NCI-H2029 (cell line): ENCODE results near the gene KDM5D.

Experiments
- DNase-seq: peaks from one replicate; lab custom pipeline; 2025; lab: John Stamatoyannopoulos, UW

The KDM5D gene

GRCh38 chrY:19744381-19745378 is at the start of gene KDM5D:
TSS of gene KDM5D (minus strand) at chrY:19744726. CDS start at chrY:19744534, 192 bp downstream.
- no peak for DNase-seq

DNA sequence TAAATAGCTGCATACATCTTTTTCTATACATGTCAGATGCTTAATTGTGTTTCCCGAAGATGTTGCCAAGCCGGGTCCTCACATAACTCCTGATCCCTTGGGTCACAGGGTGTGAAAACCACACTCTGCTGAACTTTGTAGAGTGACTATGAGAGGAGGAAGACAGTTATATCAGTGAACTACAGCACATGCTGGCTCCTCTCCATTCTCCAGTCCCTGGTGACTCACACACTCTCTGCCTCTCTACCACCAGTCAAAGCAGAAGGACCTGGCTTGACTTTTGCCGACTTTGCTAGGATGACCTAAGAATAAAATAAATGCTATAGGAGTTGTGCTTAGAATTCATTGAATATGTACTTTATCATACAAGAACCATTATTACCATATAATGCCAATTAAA is 23.8 kb upstream of the KDM5D start:
- DNase-seq, result no peak

DNA sequence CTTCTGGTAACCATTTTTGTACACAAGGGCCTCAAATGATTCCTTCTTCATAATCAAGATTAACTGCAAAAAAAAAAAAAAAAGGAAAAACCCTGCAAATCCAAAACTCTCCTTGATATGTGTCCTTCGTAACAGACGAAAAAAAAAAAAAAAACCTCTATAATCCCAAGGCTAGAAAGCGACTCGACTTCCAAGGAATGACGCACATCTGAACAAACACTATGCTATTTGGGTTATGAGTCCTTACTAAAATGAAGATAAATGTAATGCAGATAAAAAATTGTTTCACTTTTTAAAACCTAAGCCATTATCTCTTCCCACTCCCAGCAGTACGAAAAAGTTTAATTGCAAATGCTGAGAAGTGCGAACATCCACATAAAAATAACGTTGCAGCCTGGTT is 1.2 kb downstream of the KDM5D start:
- no peak for DNase-seq

DNA sequence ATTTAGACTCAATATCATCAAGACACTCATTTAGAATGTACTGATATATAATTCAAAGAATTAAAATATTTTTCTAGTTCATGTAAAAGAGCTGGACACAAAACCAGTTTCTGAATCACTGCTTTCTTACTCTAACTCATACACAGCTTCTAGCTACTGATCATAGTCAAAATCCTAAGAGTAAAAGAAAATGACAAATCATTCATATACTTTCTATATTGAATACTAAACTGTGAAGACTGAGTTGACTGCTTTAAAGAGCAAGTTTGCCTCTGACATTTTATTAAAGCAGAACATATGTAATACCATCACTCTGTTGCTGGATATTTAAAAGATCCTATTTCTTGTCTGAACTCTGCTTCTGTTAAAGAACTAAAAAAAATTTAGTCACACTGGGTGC is 2.4 kb downstream of the KDM5D start:
- no peak for DNase-seq

- no peak for DNase-seq
These were observed 10.1 kb downstream of the KDM5D start for GRCh38 chrY:19734425-19734824.

DNA sequence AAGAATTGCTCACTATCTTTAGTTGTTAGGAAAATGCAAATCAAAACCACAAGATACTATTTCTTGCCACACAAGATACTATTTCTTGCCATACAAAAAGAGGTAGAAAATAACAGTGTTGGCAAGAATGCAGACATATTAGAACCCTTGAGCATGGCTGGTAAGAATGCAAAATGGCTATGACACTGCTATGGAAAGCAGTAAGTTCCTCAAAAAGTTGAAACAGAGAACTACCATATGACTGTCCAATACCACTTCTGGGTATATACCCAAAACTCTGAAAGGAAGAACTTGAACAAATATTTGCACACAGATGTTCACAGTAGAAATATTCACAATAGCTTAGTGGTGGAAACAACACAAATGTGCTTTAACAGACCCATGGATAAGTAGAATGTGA is 26.6 kb downstream of the KDM5D start:
- no peak for DNase-seq

DNA sequence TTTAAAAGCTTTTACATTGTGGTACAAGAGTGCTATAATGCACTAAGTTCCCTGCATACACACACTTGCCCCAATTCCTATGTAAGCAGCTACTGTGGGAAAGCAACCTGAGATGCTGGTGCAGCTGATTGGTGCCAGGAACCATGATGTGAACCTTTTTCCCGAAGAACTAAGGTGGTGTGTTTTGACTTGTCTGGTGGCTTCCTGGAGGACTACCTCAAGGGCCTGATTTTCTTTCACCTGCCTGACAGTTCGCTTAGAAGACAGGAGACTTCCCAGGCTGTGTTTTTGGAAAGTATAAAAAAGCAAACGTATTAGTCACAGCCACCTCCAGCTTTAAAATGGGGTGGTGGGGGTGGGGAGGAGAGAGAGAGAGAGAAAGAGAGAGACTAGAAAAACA is 27.4 kb downstream of the KDM5D start:
- DNase-seq, result no peak

DNA sequence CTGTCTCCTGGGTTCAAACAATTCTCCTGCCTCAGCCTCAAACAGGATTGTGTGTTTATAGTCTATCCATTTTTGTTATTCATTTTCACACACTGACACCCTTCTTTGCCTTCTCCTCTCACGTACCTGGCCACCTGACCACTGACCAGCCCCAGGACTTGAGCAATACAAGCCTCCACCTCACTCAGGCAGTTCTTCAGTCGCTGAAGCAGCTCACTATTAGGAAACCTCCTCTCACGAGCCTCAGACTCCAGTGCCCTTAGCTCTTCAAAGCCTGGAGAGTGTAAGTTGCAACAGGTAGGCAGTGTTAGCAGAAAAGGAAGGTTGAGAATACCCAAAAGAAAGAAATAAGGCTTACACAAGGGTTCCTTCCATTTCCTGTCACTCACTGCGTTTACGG is 29.3 kb downstream of the KDM5D start:
- DNase-seq, result no peak

GRCh38 chrY:19713430-19713829 is 31.1 kb downstream of the KDM5D start:
- DNase-seq, result no peak

DNA sequence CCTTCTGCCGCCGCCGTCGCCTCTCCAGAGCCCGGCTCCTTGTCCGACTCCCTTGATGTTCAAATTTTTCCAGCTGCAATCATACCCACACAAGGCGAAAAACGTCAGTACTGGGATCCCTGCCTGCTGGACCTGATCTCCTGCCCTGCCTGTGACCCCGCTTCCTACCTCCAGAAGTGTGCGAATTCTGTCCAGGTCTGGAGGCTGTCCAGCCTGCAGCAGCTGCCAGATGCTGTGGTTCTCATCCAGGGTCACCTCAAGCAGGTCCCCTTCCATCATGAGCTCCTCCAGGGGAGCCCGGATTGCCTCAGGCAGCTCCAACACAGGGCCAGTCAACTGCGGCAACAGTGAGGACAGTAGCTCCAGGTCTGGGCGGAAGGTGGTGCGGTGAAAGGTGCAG is 38.3 kb downstream of the KDM5D start:
- no peak for DNase-seq

- DNase-seq, result no peak
These were observed 46.0 kb downstream of the KDM5D start for GRCh38 chrY:19698495-19698894.

GRCh38 chrY:19680821-19681220 is 63.7 kb downstream of the KDM5D start:
- DNase-seq, result no peak
